Measurements from ENCODE around the gene LIME1. TPM values are rescaled to one million over a fixed set of nuclear protein-coding genes. Genes with fewer than 3 reads are reported as not detected.
"Not testable (repeated sequence)": the region's sequence is repeated elsewhere in the genome, so short reads cannot be mapped to it uniquely, and the experiment has no call there.

The LIME1 gene
- total RNA-seq, 1 experiment from 2014 or later, result 13.5 TPM

- no peak overlapping the region for H3K4ac ChIP-seq (ENCODE audit: low read depth, low read length)
- peak; percentile 94 for TF ChIP-seq CTCF (conservative IDR thresholded peaks at IDR 0.05)
- peaks cover 7% of the 10 kb centered on the region for H3K23me2 ChIP-seq (ENCODE audit: insufficient read length, low read depth, low read length, poor library complexity, severe bottlenecking)
- H3K4me1 ChIP-seq (ENCODE audit: insufficient read depth, low read length), result no peaks in the 10 kb centered on the region
- H3K27me3 Mint-ChIP-seq (ENCODE audit: low read depth), result no peaks in the 10 kb centered on the region; the same call in 1 of the 2 replicates
- H3K9me3 Mint-ChIP-seq, result no peaks in the 10 kb centered on the region; a peak in 2 of 5 replicates
- peak overlapping the region; percentile 6 for H3K18ac ChIP-seq (ENCODE audit: insufficient read length, low read depth, low read length)
- no peaks in the 10 kb centered on the region for H3K27me3 ChIP-seq (ENCODE audit: insufficient read depth, low read length)
- H4K20me1 ChIP-seq (ENCODE audit: control insufficient read depth, insufficient read depth, insufficient read length), result no peaks in the 10 kb centered on the region
- H3K23ac ChIP-seq (ENCODE audit: insufficient read length, low read depth, low read length), result no peak overlapping the region
- H3T11ph ChIP-seq (ENCODE audit: low read length), result no peak overlapping the region
- no peak overlapping the region for H2BK20ac ChIP-seq (ENCODE audit: low read depth, low read length, poor library complexity, severe bottlenecking)
- peaks cover 2% of the 10 kb centered on the region; the same call in 1 of the 2 replicates for H3K79me2 ChIP-seq (ENCODE audit: insufficient read depth, low read length)
- no peaks in the 10 kb centered on the region for H3K9me3 ChIP-seq (ENCODE audit: control insufficient read depth, low read depth, low read length)
- H4K8ac ChIP-seq (replicated peaks; ENCODE audit: insufficient read length, low read depth, low read length), result no peak overlapping the region
- H2BK120ac ChIP-seq (ENCODE audit: low read depth, low read length, poor library complexity, severe bottlenecking), result no peak overlapping the region
- H3K27ac ChIP-seq (ENCODE audit: insufficient read length, low read depth, low read length), result no peak overlapping the region
- no peak overlapping the region for H3K56ac ChIP-seq (ENCODE audit: insufficient read length, low read depth, low read length)
- H3K36me3 Mint-ChIP-seq (ENCODE audit: insufficient read depth in 1 of 3, low read depth in 3 of 3), result peaks cover 3 to 16% (median 12%) of the 10 kb centered on the region in 3 experiments; a peak in 6 of 7 replicates
- H3K27ac Mint-ChIP-seq, result peak overlapping the region; percentile 88 to 95 (median 92); a peak in 6 of 7 replicates
- no peak overlapping the region for H2BK15ac ChIP-seq (ENCODE audit: low read depth, low read length)
- H3K4me1 Mint-ChIP-seq, result peaks cover 19 to 21% of the 10 kb centered on the region in 2 experiments
- peak overlapping the region; percentile 9; the same call in 1 of the 2 replicates for H3K14ac ChIP-seq (ENCODE audit: insufficient read depth, low read length)
- H3K4me2 ChIP-seq (ENCODE audit: insufficient read depth, insufficient read length, low read length), result peak overlapping the region; percentile 60
- peak; percentile 89 for DNase-seq
- H2BK12ac ChIP-seq (ENCODE audit: insufficient read length, low read depth, low read length), result no peak overlapping the region
- H4K5ac ChIP-seq (ENCODE audit: insufficient read length, low read depth, low read length), result no peak overlapping the region
- H2BK5ac ChIP-seq (ENCODE audit: insufficient read length, low read length), result no peak overlapping the region
- no peak overlapping the region for H2AK5ac ChIP-seq (ENCODE audit: insufficient read length, low read length)
- no CpG with 5 or more reads among the region's 67 CpGs for WGBS (ENCODE audit: extremely low coverage, insufficient read length, low lambda C conversion rate)
- no peak overlapping the region for H4K91ac ChIP-seq (ENCODE audit: insufficient read length, low read depth, low read length)
- H3K9ac ChIP-seq (ENCODE audit: extremely low read depth, insufficient read length, low read length), result no peak overlapping the region
- no peak overlapping the region for H2AFZ ChIP-seq (ENCODE audit: low read length)
- peak overlapping the region; percentile 71 to 80 for H3K4me3 Mint-ChIP-seq
- H3K79me1 ChIP-seq (ENCODE audit: insufficient read depth, low read depth, low read length, poor library complexity, severe bottlenecking), result no peaks in the 10 kb centered on the region
These were observed 38.9 kb downstream of the LIME1 start for GRCh38 chr20:63775096-63775978.

- not testable (repeated sequence) for H3K27me3 ChIP-seq (ENCODE audit: insufficient read depth, low read length); H3K14ac ChIP-seq (ENCODE audit: insufficient read depth, low read length); H3T11ph ChIP-seq (ENCODE audit: low read length); H3K4me2 ChIP-seq (ENCODE audit: insufficient read depth, insufficient read length, low read length); H3K9me3 Mint-ChIP-seq; H3K27me3 Mint-ChIP-seq (ENCODE audit: low read depth); H2BK20ac ChIP-seq (ENCODE audit: low read depth, low read length, poor library complexity, severe bottlenecking); H4K91ac ChIP-seq (ENCODE audit: insufficient read length, low read depth, low read length); H4K8ac ChIP-seq (replicated peaks; ENCODE audit: insufficient read length, low read depth, low read length); H3K9ac ChIP-seq (ENCODE audit: extremely low read depth, insufficient read length, low read length); H3K56ac ChIP-seq (ENCODE audit: insufficient read length, low read depth, low read length); H2BK5ac ChIP-seq (ENCODE audit: insufficient read length, low read length); H2BK15ac ChIP-seq (ENCODE audit: low read depth, low read length); H4K20me1 ChIP-seq (ENCODE audit: control insufficient read depth, insufficient read depth, insufficient read length); H3K79me1 ChIP-seq (ENCODE audit: insufficient read depth, low read depth, low read length, poor library complexity, severe bottlenecking); H3K27ac ChIP-seq (ENCODE audit: insufficient read length, low read depth, low read length); H2BK120ac ChIP-seq (ENCODE audit: low read depth, low read length, poor library complexity, severe bottlenecking); H3K23me2 ChIP-seq (ENCODE audit: insufficient read length, low read depth, low read length, poor library complexity, severe bottlenecking); H3K79me2 ChIP-seq (ENCODE audit: insufficient read depth, low read length); H3K23ac ChIP-seq (ENCODE audit: insufficient read length, low read depth, low read length); H2BK12ac ChIP-seq (ENCODE audit: insufficient read length, low read depth, low read length); H3K18ac ChIP-seq (ENCODE audit: insufficient read length, low read depth, low read length); H2AK5ac ChIP-seq (ENCODE audit: insufficient read length, low read length); H3K9me3 ChIP-seq (ENCODE audit: control insufficient read depth, low read depth, low read length); H3K4ac ChIP-seq (ENCODE audit: low read depth, low read length); H4K5ac ChIP-seq (ENCODE audit: insufficient read length, low read depth, low read length); H3K4me3 Mint-ChIP-seq; H3K4me1 ChIP-seq (ENCODE audit: insufficient read depth, low read length); DNase-seq; H2AFZ ChIP-seq (ENCODE audit: low read length); H3K27ac Mint-ChIP-seq
- H3K36me3 Mint-ChIP-seq (ENCODE audit: insufficient read depth in 1 of 3, low read depth in 3 of 3), result peaks cover 3 to 16% (median 9%) of the 10 kb centered on the region in 3 experiments; a peak in 6 of 7 replicates
- WGBS (ENCODE audit: extremely low coverage, insufficient read length, low lambda C conversion rate), result no CpG with 5 or more reads among the region's 23 CpGs
- peaks cover 19 to 21% of the 10 kb centered on the region in 2 experiments for H3K4me1 Mint-ChIP-seq
These were observed 40.4 kb downstream of the LIME1 start for GRCh38 chr20:63776875-63777274.
